ENCODE results near the gene BHMT2.

BHMT2 gene

GRCh38 chr5:79070350-79070667, 742 bp downstream of the BHMT2 start:
- DNase-seq: no peak

GRCh38 chr5:79074641-79075040, 5.1 kb downstream of the BHMT2 start:
- DNase-seq: no peak

- no peak for DNase-seq
These were observed 6.3 kb downstream of the BHMT2 start for GRCh38 chr5:79075646-79076426.

DNA sequence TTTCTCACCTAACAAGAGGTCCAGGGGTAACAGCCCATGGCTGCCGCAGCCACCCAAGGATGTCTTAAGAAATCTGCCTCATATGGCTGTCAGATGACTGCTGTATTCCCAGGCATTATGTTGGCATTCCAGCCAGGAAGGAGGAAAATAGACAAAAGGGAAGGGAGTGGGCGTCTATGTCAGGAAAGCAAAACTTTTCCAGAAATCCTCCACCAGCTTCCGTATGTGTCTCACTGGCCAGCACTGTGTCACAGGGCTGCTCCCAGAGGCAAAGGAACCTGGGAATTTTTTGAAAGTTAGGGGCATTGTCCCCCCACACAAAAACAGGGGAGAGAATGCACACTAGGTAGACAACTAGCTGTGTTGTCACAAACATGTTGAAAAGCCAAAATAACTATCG, 7.3 kb downstream of the BHMT2 start:
- no peak for DNase-seq

- DNase-seq: no peak
These were observed 8.3 kb downstream of the BHMT2 start for GRCh38 chr5:79077680-79078365.

GRCh38 chr5:79080804-79081203, 11.2 kb downstream of the BHMT2 start:
- no peak for DNase-seq

GRCh38 chr5:79081779-79082178, 12.2 kb downstream of the BHMT2 start:
- no peak for DNase-seq

GRCh38 chr5:79086116-79086515, 16.5 kb downstream of the BHMT2 start:
- no peak for DNase-seq

DNA sequence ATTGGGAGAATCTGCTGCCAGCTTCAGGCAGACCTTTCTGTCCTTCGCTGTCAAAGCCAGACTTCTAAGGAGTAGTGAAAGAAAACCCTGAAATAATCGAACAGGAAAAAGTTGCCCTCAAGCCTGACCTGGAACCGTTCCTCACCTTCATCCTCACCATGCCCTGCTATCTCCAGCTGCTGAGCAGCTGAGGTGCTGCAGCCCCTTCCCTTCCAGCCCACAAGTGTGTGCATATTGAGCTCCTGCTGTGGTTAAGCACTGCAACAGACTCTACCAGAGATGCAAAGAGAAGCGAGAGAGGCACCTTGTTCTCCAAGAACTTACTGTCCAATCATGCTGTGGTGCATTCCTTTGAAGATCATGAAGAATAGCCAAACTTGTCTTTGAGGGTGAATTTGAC, 18.9 kb downstream of the BHMT2 start:
- DNase-seq: no peak

GRCh38 chr5:79091064-79091463, 21.5 kb downstream of the BHMT2 start:
- DNase-seq: no peak

- peak; percentile 78 for DNase-seq
These were observed 24.2 kb downstream of the BHMT2 start for GRCh38 chr5:79093762-79094161.

DNA sequence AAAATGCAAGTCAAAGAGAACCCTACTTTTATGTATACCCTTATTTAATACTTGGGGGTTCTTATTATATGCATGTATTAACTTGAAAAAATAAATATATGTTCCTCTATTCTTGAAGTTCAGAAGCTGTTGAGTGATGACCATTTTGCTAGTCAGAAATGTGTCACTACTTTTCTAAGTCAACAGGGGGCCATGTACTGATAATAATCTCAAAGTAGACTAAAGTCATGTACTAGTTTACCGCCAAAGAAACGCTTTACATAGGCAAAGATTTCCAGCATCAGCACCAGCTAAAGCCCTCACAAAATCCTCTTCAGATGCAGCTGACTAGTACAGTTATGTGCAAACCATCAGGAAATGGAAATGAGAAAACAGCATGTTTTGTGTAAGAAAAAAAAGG, 36.3 kb downstream of the BHMT2 start:
- no peak for DNase-seq

DNA sequence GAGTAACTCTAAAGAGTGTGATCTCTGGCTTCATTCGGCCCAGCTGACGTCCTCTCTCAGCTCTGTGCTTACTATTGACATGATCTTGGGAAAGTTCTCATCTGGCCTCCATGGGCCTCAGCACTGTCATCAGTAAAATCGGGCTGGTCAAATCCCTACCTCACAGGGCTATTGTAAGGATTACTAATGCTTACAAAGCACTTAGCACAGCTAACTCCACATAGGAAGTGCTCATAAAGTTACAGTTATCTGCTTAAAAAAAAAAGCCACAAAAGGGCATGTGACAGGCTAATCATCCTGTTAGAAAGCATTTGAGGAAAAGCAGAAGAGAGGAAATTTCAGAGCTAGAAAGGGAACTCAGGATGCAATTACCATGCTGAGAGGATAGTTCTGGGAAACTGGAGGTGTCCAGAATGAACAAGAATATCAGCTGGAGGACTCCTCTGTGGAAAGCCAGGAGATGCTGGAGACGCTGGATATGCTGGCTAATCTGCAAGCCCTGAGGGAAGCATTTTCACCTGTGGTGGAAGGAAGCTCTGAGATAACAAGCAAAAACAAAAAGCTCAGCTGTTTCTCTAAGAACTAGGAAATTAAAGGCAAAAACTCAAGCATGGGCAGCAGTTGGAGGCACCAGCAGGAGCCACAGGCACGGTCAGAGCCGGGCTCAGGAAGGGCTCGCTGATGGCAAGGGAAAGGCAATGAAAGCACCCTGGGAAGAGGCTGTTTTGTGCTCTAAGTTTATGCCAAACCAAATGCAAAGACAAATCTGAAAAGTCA, 37.6 kb downstream of the BHMT2 start:
- DNase-seq: no peak

GRCh38 chr5:79108086-79108485, 38.5 kb downstream of the BHMT2 start:
- DNase-seq: no peak

GRCh38 chr5:79108792-79109191, 39.2 kb downstream of the BHMT2 start:
- DNase-seq: no peak

DNA sequence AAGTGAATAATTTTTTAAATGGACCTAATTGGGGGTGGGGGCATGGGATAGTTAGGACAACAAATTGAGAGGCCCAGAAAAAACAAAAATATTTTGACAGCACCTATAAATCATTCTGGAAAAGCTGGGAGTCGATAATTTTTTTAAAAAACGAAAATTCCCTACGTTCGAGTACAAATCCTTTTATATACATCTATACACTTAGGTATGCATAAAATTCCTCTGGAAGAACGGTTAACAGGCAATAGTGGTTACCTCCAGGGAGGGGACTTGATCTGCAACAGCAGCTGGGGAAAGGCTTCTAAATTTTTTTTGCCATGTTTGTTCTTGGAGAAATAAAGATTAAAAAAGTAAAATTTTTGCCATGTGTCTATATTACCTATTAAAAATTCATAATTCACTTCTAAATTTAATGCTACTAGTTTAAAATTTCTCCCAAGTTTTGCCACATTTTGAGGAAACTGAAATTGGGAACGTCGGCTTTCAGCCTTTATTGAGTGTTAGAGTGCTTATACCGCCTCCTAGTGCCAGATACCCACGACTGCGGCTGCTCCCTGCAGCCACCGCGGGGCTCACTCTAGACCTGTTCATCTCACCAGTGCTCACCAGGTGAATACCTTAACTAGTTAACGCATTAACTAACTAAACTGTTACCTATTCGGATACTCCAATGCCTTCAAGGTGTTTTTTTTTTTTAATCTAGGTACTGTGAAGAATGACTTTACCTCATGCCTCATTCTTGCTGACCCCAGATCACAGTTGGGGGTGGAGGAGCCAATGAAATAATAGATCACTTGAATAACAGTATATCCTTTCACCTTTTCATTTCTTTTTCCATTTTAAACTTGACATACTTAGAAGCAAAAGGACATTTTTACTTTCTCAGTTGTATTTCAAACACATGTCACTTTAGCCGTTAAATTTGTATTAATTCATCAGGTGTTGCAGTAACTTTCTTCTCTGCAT, 40.2 kb downstream of the BHMT2 start:
- DNase-seq: peak; percentile 8

DNA sequence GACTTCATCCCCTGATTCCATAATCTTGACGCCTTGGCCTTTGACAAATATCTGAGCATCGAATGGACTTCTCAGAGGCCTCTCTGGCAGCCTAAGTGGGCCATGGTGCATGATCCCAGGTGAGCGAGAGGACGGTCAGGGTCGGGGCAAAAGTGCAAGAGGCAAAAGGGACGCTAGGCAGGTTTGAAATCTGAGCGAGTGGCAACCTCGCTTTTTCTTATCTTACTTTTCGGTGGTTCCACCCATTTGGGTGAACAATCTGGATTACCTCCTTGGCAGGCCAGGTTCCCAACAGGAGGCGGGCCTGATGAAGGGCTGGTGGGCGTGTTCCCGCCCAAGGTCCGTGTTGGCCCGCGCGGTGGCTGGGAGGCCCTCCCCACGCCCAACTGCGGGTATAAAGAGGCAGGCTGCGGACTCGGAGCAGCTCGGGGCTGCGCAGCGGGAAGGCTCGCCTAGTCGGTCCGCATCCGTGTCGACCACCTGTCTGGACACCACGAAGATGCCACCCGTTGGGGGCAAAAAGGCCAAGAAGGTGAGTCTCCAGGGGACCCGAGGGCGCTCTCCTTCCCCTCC, 41.9 kb downstream of the BHMT2 start, which contains the start of gene BHMT:
BHMT (plus strand) TSS at position 423 of the 573 bp plus-strand sequence; CDS start at position 500, 77 bp downstream.
- DNase-seq: no peak

GRCh38 chr5:79111960-79112702, 42.6 kb downstream of the BHMT2 start:
- no peak for DNase-seq

DNA sequence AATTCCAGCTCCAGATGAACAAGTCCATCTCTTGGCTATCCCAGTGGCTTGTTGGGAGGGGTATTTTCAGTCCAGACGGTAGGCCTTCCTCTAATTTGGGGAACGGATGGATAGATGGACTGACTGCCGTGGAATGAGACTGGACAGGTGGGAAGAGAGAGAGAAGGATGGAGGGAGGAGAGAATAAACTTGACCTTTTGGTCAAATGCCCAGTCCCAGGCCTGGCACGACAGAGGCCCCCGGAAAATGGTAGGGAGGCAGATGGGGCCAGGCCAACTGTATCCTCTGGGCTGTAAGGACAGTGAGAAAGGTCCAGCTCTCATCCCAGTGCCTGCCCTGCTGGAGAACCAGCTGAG, 43.1 kb downstream of the BHMT2 start:
- DNase-seq: no peak

- no peak for DNase-seq
These were observed 49.9 kb downstream of the BHMT2 start for GRCh38 chr5:79119486-79119885.

DNA sequence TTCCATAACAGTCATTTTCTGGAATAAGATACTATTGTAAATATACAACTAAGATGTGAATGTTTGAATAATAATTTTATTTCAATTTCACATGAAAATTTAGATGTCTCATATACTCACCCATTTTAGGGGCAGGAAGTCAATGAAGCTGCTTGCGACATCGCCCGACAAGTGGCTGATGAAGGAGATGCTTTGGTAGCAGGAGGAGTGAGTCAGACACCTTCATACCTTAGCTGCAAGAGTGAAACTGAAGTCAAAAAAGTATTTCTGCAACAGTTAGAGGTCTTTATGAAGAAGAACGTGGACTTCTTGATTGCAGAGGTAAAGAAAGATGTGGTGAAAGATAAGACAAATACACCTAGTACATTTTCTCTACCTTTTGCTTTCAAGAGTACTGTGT, 50.7 kb downstream of the BHMT2 start:
- DNase-seq: no peak

DNA sequence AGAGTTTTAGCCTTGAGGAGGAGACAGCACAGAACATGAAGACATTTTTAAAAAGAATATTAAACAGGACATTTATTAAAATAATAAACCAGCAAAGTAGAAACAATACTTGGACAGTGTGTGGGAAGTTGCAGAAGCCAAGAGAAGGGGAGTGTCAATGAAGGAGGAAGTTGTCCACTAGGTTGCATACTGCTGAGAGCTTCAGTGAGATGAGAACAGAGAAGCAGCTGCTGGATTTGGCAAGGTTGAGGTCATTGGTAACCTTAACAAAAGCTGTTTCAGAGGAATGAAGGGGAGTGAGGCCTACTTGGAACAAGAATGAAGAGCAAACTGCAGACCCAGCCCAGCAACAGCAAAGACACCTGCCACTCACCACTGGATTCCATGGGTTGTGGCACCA, 53.4 kb downstream of the BHMT2 start:
- DNase-seq: no peak

All from NCI-H69 (cell line).